ENCODE measurements around the gene PFKL.

The PFKL gene

GRCh38 chr21:44366586-44367211 lies 66.8 kb downstream of the PFKL start:
- no peak for DNase-seq

DNA sequence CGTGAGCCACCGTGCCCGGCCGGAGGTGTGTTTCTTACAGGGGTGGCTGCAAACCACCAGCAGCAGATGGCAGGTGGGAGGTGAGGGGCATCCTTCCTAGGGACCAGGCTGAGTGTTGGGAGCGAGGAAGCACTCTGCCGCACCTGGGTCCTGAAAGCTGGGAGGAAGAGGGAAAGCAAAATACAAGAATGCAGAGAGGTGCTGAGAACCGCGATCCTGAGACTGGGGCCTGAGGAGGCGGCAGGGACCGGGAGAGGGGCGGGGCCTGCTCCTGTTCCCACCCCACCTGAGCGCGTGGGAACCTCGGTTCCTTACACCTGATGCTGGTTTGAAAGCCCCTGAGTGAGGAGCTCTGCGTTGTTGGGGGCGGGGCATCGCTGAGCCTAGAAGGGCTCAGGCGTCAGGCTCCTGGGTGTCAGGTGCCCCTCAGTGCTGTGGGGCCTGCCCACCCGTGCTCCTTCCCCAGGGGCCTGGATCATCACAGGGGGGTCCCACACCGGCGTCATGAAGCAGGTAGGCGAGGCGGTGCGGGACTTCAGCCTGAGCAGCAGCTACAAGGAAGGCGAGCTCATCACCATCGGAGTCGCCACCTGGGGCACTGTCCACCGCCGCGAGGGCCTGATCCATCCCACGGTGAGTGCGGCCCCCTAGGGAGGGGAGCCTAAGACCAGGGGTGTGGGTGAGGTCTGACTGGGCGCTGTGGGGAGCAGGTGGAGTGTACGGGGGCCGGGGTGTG lies 69.0 kb downstream of the PFKL start:
- DNase-seq = no peak

DNA sequence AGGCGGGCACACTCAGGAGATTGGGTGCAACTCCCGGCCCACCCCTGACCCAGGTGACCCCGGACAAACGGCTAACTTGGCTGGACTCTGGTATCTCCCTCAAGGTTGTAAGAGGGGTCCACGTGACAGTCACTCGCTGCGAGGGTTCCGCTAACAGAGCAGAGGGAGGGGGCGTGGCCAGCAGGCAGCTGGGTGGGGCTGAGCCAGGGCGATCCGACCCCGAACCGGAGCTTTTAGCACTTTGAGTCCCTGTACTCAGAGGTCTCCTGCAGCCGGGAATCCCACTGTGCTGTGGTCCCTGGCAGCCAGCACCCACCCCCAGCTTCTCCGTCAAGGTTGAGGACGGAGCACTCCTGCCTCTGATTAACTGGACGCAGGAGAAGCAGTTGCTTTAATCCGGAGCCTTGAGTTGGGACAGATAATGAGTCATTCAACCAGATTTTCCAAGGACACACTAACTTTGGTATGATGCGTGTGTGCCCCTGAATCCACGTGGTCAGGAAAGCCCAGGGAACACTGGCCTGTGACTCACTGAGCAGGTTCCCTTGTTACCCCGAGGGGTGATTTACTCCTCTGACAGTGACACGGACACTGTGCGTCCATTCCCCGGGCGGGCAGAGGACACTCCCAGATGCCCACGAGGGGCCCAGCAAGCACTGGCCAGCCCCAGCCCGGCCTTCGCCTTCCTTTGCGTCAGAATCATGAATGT lies 70.3 kb downstream of the PFKL start:
- no peak for DNase-seq

GRCh38 chr21:44370786-44371410 lies 71.0 kb downstream of the PFKL start:
- DNase-seq = no peak

DNA sequence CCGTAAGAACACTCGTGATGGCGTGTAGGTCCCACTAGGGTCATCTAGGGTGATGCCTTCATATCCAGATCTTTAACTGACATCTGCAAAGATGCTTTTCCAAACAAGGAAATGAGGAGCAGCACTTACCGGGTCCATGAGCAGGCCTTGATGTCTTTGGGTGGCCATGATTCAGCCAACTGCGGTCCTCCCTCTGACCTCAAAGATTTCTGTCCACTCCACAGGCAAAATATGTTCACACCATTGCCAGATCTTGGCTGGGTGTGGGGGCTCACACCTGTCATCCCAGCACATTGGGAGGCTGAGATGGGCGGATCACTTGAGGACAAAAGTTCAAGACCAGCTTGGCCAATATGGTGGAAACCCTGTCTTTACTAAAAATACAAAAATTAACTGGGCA lies 71.7 kb downstream of the PFKL start:
- no peak for DNase-seq

GRCh38 chr21:44372616-44373015 lies 72.8 kb downstream of the PFKL start:
- DNase-seq = no peak

DNA sequence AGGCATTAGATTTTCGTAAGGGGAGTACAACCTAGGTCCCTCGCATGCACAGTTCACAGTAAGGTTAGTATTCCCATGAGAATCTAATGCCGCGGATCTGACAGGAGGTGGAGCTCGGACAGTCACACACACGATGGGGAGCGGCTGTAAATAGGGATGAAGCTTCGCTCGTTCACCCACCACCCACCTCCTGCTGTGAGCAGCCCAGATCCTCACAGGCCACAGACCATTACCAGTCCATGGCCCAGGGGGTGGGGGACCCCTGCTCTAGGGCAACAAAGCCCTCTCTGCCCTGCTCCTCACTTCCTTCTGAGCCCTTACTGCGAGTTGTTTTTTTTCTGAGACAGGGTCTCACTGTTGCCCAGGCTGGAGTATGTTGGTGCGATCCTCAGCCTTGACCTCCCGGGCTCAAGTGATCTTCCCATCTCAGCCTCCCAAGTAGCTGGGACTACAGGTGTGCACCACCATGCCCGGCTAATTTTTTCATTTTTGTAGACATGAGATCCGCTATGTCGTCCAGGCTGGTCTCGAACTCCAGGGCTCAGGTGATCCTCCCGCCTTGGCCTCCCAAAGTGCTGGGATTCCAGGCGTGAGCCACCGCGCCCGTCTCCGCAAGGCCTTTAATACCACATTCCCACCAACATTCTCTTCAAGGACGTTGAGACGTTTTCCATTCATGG lies 74.9 kb downstream of the PFKL start:
- no peak for DNase-seq

DNA sequence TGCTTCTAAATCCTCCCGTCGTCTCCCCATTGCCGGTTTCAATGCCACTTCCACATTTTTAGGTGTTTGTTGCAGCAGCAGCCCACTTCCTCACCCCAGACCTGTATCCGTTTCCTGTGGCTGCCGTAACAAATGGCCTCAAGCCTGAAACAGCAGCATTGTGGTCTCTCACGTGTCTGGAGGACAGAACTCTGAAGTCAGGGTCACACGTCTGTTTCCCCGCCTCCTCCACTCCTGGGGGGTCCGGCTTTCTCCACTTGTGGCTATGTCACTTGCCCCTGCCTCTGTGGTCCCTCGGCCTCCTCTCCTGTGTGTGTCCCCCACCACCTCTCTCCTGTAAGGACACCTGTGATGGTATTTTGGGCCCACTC lies 75.4 kb downstream of the PFKL start:
- DNase-seq = no peak

DNA sequence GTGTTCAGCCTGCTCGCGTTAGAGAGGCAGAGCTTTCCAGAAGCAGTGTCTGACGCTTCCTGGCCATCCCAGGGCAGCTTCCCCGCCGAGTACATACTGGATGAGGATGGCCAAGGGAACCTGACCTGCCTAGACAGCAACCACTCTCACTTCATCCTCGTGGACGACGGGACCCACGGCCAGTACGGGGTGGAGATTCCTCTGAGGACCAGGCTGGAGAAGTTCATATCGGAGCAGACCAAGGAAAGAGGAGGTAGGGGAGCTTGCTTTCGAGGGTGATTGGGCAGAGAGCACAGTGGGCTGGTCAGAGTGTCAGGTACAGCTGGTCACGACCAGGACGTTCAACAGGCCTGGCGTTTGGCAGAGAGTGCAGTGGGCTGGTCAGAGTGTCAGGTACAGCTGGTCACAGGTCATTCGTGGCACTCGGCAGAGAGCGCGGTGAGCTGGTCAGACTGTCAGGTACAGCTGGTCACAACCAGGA lies 75.9 kb downstream of the PFKL start:
- DNase-seq = no peak

DNA sequence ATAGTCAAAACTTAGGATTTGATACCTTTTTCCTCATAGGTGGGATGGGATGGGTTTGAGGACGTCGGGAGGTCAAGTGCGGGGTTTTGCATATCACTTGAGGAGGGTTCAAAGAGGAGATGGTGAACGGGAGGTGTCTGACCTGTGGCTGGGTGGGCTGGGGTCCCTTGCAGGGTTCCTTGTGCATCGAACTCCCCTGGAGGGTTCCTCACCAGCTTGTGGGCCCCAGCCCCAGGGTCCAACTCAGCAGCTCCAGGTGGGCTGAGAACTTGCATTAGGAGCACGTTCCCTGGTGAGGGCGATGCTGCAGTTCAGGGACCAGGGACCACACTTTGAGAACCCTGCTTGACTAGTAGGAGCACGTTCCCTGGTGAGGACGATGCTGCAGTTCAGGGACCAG lies 76.8 kb downstream of the PFKL start:
- no peak for DNase-seq

All from stimulated activated CD4-positive, alpha-beta T cell treated with anti-CD3 and anti-CD28 coated beads, Interleukin-15, amount 100 ng/mL, for 24 hours (primary cell).